Fibroblast of skin of right biceps (primary cell): ENCODE results near the gene KRTAP5-2.
"Not testable (repeated sequence)": the region's sequence is repeated elsewhere in the genome, so short reads cannot be mapped to it uniquely, and the experiment has no call there.

ENCODE experiments used
- DNase-seq: peaks from one replicate; pipeline ENCODE4 v3.0.0-alpha.2; 2013

Gene KRTAP5-2, protein sequence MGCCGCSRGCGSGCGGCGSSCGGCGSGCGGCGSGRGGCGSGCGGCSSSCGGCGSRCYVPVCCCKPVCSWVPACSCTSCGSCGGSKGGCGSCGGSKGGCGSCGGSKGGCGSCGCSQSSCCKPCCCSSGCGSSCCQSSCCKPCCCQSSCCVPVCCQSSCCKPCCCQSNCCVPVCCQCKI

DNA sequence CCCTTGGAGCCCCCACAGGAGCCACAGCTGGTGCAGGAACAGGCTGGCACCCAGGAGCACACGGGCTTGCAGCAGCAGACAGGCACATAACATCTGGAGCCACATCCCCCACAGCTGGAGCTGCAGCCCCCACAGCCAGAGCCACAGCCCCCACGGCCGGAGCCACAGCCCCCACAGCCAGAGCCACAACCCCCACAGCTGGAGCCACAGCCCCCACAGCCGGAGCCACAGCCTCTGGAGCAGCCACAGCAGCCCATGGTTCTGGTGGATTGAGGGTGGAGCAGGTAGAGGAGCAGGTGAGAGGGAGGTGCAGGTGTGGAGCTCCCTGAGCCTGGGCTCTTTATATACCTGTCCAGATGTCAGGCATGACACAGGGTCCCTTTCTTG is at the start of gene KRTAP5-2:
Gene KRTAP5-2 (minus strand): TSS at position 301 of the 387 bp plus-strand sequence. CDS start 44 bp downstream, at position 257.
- no peak for DNase-seq

DNA sequence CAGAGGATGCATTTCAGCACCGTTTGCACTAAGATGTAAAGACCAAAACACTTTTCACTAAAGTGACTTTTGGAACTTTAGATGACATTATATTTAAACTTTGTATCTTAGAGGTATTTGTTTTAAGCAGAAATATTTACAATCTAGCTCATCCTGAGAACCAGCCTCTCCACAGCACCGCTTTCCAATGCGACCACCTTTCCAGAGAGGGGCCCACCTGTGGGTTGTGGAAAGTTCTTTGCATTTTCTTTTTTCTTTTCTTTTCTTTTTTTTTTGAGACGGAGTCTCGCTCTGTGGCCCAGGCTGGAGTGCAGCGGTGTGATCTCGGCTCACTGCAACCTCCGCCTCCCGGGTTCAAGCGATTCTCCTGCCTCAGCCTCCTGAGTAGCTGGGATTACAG is 48.4 kb upstream of the KRTAP5-2 start:
- DNase-seq, result not testable (repeated sequence)

DNA sequence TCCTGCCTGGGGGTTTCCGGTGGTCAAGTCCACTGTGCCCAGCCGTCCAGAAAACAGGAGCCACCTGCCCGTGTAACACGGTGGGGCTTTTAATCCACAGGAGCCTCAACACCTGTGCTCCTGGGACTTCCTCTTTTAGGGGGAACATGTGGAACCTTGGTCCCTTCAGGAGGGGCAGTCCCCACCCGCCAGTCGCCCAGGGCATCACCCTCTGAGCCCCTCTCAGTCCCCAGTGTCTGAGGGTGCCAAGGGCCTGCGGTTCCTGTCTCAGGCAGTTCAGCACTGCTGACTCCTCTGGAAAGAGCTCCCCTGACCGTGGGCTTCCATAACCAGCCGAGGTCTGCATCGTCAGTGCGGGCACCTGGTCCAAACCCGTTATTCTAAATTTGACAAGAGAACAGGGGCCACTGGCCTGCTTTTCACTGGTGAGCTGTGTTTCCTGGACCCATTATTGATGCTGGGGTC is 47.3 kb upstream of the KRTAP5-2 start:
- no peak for DNase-seq

DNA sequence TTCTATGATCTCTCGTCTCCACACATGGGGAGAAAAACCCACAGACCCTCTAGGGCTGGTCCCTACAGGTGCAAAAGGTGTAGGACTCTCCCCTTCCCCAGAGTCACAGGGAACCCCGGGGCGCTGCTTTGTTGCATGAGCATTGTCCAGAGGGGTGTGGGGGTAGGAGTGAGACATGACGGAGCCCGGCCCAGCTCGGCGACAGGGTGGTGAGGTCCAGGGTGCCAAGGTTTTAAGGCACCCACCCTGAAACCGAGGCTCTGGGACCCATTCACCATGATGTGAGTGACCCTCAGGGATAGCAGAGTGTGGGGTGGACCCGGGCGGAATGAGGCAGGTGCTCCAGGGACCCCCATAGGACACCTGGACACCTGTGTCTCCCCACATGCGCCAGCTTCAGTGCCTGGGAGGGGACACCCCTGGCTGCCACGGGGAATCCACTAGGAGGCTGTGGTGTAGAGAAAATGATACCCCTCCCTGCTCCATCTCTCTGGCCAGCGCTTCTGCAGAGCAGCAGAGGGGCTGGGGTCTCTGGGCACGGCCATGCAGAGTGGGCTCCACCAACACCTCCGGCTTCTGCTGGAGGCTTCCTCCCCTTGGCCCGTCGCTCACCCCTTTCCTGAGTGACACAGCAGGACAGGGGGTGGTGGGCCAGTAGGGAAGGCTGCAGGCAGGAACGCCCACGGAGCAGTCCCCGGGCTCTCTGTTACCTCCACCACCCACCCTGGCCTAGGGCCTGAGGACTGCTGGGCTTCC is 46.7 kb upstream of the KRTAP5-2 start:
- DNase-seq, result no peak

DNA sequence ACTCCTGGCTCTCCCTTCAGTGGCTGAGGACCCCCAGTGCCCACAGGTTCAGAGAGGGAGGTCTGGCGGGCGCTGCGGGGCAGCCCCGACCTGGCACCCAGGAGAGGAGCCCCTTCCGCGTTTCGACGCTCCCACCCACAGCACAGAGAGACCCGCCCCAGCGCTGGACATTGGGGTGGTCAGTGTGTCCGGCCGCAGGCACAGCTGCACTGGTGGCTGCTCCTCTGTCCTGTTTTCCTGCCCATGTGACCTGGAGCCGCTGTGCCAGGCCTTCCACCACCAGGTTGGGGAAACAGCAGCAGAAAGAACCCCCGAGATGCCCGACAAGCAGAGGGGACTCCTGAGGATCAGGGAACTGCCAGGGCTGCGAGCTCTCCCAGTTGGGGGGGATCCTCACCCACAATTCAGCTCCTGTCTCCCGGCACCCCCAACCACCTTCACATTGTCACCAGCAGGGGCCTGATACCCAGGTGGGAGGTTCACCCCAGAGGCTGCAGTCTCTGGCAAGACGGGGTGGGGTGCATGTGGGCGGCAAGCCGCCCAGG is 45.1 kb upstream of the KRTAP5-2 start:
- no peak for DNase-seq

DNA sequence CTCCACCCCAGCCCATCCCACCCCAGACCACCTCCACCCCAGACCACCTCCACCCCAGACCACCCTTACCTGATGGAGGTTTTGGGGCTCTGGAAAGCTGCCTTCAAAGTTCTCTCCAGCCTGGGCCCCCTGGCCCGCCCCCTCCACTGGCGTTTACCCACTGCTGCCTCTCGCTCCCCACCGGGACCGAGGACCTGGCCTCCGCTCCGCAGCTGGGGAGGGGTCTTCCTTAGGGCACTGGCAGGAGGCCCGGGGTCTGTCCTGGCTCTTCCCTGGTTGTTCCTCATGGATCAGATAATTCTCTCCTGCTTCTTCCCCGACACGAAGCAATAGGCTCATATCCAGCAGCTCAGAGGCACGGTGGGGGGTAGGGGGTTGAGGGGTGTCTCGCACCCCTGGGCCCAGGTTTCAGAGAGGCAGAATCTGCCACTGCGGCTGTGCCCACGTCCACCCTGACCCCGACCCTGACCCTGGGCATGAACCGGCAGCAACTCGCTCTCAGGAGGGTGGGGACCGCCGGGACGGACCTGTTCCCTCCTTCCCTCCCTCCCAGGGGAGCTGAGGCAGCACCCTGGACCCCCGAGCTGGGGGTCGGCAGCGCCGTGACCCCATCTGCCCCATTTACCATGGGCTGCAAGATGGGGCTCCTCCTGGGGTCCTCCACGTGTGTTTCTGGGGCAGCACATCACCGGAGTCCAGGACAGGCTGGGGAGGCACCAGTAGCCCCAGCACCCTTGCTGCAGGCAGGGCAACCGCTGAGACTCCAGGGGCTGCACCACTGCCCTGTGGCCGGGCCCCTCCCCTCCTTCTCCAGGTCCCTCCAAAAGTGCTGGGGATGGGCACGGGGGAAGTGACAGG is 44.4 kb upstream of the KRTAP5-2 start:
- DNase-seq, result no peak

DNA sequence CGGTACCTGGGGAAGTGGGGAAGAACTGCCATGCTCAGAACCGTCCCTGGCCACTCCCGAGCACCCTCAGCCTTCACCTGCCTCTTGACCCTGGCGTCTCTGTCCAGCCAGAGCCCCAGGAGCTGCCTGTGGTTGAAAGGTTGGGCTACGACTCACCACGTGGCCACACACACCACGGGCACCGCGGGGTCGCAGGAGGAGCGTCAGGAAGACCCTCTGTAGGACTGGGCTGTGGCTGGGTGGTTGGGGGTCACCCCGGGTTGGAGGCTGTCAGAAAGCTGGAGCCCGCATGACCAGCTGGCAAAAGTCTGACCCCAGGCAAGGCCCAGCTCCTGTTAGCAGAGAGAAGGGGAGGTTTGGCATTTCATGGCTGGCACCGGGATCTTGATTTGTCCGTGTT is 43.0 kb upstream of the KRTAP5-2 start:
- DNase-seq, result no peak

DNA sequence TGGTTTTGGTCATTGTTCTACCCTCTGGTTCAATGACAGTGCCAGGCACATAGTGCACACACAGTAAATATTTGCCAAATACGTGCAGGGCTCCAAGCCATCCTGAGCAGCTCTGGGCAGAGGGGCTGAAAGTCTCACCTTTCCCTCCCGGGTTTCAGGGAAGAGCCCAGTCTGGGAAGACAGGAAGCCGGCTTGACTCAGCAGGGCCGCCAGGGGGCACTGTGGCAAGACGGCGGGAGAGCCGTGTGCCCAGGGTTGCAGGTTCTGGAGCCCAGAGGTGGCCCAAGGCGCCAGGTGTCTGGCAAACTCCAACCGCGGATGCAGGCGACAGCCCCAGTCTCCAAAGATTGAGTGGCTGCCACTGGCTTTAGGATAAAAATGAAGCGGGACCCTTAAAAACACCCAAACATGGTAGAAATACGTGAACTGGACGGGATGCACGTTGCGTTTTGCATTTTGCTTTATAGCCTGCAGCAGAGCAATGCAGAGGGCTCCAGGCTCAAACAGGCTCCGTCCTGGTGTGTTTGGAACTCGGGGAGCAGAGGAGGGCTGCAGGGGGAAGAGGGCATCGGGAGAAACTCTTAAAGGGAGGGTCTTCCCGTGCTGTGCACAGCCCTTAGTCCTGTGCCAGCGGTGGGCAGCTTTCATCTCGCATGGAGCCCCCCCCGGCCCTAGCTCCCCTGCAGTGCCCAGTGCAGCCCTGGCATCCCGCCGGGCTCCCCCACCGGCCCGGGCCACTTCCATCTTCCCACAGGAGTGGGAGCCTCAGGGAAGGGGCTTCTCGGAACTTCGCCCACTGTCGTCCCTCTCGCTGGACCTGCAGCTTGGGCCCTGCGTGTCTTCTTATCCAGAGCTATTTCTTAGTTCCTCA is 42.2 kb upstream of the KRTAP5-2 start:
- peak; percentile 3 for DNase-seq

DNA sequence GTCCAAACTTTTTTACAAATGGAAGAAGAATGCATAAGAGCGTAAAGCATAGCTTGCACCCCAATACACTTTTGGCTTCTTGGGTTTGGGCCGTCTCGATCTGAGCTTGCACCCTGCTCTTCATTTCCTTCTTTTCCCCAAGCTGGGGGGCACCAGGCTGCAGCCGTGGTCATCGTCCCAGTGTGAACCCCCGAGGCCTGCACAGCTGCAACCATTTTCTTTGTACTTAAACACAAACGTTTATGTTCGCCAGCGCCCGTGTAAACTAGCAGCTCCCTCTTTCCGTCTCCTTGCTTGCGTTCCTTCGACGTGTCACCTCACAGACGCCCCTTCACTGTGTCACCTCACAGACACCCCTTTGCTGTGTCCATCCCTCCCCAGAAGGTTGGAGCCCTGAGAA is 41.6 kb upstream of the KRTAP5-2 start:
- no peak for DNase-seq

DNA sequence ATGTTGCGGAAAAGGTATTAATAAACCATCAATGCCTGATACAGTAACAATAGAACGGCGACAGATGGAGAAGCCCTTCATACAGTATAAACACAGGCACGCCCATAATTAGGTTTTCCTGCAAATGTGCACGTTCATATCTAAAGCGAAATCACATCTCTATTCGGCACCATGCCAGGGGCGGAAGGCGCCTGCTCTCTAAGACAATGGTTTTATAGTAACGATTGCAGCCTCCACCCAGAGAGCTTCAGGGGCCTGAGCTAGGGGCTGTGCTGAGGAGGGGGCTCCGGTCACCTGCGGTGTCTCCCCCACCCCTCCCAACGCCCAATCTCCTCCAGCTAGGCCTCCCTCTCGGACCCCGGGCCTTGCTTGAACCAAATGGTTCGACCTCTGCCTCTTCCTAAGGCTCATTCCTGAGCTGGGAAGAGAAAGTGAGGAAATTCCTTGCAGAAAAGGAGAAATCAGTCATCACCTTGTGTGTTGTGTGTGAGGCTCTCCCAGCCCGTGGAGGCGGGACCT is 41.1 kb upstream of the KRTAP5-2 start:
- no peak for DNase-seq

DNA sequence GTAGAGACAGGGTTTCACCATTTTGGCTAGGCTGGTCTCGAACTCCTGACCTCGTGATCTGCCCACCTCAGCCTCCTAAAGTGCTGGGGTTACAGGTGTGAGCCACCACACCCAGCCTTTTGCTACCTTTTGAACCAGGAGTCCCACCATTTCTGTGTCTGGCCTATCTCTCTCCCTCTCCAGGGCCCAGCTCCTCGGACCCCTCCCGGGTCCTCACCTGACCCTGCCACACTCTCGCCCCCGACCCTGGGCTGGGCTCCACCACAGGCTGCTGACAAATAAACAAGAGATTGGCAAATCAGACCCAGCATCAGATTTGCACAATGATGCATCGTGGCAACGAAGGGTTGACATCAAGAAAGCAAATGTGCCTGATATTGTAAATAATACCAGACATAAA is 40.2 kb upstream of the KRTAP5-2 start:
- no peak for DNase-seq

DNA sequence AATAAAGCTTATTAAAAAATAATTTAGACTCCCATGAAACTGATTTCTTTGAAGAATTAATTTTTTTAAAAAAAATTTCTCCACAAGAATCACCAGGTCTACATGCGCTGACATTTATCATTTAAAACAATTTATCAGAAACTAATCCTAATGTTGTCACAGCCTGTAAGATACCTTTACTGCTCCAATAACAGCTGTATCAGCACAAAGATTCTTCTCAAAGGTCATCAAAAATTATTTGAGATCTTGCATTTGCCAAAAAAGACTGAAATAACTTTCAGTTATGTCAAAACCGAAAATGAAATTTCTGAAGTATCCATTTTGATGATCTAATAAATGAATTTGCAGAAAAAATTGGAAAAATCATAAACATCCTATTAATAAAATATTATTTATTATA is 39.5 kb upstream of the KRTAP5-2 start:
- DNase-seq, result no peak

DNA sequence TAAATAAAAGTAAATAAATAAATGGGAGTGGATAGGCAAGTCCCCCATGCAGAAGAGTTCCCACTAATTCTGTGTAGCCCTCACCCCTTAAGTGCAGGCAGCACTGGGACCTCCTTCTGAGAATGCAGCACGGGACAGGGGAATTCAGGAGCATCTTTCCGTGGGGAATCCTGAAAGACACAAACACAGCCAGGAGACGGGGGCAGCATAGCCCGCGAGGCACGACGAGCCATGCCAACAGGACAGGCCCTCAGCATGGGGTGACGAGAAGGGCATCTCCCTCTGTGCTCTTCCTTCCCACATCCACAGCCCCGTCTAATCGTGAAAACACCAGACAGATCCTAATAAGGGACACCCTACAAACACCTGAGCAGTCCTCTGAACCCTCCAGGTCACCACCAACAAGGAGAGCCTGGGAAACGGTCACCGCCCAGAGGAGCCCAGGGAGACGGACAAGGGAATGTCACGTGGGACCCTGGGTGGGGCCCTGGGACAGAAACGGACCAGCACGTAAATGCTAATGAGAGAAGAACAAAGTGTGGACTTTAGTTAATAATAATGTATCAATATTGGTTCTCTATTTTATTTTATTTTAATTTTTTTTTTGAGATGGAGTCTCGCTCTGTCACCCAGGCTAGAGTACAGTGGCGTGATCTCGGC is 38.3 kb upstream of the KRTAP5-2 start:
- DNase-seq, result no peak

DNA sequence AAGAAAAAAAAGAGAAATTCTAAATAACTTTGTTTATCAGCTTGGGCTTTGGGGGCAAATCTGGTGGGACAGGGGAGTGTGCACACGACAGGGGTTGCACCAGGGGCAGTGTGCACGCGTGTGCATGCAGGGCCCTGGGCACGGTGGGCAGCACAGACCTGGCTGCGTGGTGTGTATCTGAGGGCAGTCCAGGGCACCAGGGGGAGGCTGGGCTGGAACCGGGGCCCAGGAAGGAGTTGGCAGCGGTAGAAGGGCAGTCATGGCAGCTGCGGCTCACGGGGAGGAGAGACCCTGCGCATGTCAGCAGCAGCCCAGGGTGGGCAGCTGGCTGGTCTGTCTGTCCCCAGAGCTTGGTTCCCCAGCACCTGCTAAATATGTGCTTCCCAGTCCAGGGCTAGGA is 35.8 kb upstream of the KRTAP5-2 start:
- no peak for DNase-seq

DNA sequence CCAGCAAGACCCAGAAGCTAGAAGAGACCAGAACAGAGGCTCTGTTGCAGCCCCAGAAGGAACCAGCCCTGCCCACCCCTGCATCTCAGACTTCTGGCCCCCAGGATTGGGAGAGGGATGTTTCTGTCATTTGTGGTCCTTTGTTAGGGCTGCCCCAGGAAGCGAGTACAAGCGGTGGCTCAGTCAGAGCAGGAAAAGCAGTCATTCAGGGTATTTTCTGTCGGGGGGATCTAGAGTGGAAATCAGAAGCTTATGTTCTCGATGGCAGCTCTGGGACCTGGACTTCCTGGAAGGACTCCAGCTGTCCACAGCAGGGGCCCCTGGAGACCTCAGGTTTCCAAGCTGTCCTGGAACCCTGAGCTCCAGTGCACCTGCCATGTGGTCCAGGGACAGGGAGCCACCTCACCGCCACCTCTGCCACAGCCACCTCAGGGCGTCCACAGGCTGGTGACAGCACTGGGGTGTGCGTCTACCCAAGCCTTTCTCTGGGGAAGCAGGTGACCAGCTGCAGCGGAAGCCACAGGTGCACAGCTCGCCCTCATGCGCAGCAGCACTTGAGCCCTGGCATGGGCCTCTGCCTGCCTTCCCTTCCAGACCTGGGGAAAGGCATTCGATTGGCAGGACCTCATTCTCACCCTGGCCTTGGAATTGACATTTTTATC is 34.1 kb upstream of the KRTAP5-2 start:
- DNase-seq, result no peak

DNA sequence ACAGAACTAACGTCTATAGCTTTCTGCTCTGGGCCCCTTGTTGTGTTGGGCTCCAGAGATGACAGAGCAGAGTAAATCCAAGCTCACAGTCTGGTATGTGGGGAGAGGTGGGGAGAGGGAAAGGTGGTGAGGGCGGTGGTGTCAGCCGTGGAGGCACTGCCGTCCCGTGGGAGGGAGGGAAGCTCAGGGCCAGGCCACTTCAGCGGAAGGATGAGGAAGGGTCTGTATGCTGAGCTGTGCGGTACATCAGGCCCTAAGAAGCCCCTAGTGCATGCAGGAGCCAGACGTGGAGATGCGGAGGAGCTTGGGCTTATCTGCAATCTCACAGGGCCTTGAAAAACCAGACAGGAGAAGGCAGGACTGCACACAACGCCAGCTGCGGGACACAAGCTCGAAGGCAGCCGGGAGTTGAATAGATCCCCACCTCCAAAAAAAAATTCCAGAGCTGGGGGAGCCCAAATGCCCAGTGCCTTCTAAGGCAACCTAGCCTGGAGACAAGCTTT is 33.0 kb upstream of the KRTAP5-2 start:
- no peak for DNase-seq

DNA sequence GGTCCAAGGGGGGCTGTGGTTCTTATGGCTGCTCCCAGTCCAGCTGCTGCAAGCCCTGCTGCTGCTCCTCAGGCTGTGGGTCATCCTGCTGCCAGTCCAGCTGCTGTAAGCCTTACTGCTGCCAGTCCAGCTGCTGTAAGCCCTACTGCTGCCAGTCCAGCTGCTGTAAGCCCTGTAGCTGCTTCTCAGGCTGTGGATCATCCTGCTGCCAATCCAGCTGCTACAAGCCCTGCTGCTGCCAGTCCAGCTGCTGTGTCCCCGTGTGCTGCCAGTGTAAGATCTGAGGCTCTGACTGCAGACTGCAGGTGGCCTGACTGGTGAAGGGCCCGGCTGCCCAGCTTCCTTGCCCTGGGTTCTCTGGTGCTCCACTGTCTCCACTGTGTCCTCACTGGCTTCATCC is 32.2 kb upstream of the KRTAP5-2 start:
- no peak for DNase-seq

DNA sequence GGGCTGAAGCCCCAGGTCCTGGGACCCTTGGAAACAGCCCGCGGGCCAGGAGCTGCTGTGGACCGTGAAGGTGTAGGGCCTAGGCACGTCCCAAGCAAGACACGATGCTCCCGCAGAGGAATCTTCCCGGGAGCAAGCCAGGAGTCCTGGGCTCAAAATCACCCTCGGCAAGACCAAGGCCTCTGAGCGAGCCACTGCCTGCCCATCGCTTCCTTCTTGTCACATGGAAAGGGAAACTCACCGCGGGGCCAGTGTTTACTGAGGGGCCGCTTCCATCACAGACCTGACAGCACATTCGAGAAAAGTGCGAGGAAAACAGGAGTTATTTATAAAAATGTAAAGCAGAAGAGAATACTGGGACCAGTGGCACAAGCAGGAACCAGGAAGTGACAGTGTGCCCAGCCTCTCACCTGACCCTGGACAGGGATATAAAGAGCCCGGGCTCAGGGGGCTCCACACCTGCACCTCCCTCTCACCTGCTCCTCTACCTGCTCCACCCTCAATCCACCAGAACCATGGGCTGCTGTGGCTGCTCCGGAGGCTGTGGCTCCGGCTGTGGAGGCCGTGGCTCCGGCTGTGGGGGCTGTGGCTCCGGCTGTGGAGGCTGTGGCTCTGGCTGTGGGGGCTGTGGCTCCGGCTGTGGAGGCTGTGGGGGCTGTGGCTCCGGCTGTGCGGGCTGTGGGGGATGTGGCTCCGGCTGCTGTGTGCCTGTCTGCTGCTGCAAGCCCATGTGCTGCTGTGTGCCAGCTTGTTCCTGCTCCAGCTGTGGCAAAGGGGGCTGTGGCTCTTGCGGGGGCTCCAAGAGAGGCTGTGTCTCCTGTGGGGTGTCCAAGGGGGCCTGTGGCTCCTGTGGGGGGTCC is 31.5 kb upstream of the KRTAP5-2 start, which contains the start of gene KRTAP5-5:
Gene KRTAP5-5 (plus strand): TSS at position 450 of the 860 bp plus-strand sequence. CDS start 66 bp downstream, at position 516.
- no peak for DNase-seq

DNA sequence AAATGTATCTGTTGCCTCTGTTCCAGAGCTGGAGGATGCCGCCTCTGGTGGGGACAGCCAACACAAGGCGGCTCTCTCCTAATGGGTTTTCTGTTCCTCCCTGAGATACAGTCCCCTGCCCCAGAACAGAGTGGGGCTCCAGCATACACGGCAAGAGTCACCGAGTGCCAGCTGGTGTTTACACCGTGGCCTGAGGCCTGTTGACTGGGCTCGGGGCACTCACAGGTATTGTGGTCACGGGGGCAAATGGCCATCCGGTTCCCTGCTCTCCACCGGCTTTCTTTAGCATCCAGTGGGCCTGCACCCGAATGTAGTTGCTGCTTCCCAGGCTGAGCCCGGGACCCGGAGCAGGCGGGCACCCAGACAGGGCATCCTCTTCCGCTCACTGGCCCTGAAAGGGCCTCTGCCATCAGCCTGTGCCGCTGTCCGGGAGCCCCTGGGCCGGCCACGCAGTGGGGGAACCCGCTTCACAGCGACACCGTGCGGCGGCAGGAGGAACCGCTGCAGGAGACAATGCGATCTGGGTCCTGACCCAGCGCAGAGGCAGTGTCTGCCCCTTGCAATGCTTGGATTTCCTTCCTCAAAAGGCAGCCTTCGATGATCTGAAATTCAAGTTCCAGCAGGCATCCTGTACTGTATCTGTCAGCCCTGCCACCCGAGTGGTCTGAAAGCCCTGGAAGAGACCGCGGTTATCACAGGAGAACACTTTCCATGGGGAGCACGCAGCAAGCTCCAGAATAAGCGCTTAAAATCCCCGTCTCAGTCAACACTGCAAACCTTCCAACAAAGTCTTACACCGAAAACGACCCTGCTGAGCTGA is 30.6 kb upstream of the KRTAP5-2 start:
- peak; percentile 14 for DNase-seq
